Osteocyte (in vitro differentiated cells): ENCODE results near the gene IQUB. TPM values are rescaled to one million over a fixed set of nuclear protein-coding genes. Genes with fewer than 3 reads are reported as not detected.
"Not testable (repeated sequence)": the region's sequence is repeated elsewhere in the genome, so short reads cannot be mapped to it uniquely, and the experiment has no call there.

Experiments used
- DNase-seq: peaks from one replicate; pipeline ENCODE4 v3.0.0; 2021; ENCODE audit warnings: mixed read lengths; ENCODE audit not compliant: unreplicated experiment; ENCODE audit errors: extremely low spot score
- H3K27ac Mint-ChIP-seq: one replicate; pipeline ENCODE4 v1.8.0; 2021; ENCODE audit warnings: mild to moderate bottlenecking, mixed read lengths; ENCODE audit not compliant: unreplicated experiment
- H3K27me3 Mint-ChIP-seq: one replicate; pipeline ENCODE4 v1.8.0; 2021; ENCODE audit warnings: mixed read lengths; ENCODE audit not compliant: unreplicated experiment
- H3K36me3 Mint-ChIP-seq: one replicate; pipeline ENCODE4 v1.8.0; 2021; ENCODE audit warnings: mixed read lengths; ENCODE audit not compliant: unreplicated experiment
- H3K4me1 Mint-ChIP-seq: one replicate; pipeline ENCODE4 v1.8.0; 2021; ENCODE audit warnings: mixed read lengths; ENCODE audit not compliant: unreplicated experiment
- H3K4me3 Mint-ChIP-seq: one replicate; pipeline ENCODE4 v1.8.0; 2021; ENCODE audit warnings: mild to moderate bottlenecking, moderate library complexity, mixed read lengths; ENCODE audit not compliant: unreplicated experiment
- H3K9me3 Mint-ChIP-seq: one replicate; pipeline ENCODE4 v1.8.0; 2021; ENCODE audit warnings: mixed read lengths; ENCODE audit not compliant: unreplicated experiment
- total RNA-seq: library from RNA; stranded (reverse); gene quantifications from 2 replicates; pipeline ENCODE4 v1.2.1, GENCODE V29; 2021
- TF ChIP-seq, protein P1 (sequence below): fragments of 200-600 bp; sonication (generic); IDR thresholded peaks from 2 replicates; pipeline ENCODE4 v1.5.0; 2021; ENCODE audit warnings: antibody characterized with exemption, mild to moderate bottlenecking, moderate library complexity

The IQUB gene
- total RNA-seq, 1 donor from 2014 or later, result 0.32 TPM

DNA sequence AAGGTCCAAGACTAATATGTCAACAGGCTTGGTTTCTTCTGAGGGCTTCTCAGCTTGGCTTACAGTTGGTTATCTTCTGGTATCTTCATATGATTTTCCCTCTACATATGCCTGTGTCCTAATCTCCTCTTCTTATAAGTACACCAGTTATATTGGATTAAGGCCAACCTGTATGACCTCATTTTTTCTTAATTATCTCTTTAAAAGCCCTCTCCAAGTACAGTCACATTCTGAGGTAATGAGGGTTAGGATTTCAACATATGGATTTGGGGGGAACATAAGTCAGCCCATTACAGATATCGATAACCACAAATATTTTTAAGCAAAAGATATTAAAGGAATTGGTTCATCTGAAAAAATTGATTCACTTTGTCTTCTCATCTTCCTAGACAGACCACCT is 49.2 kb downstream of the IQUB start:
- H3K9me3 Mint-ChIP-seq, result peaks cover 3% of the 10 kb centered on the region
- H3K36me3 Mint-ChIP-seq, result no peaks in the 10 kb centered on the region
- H3K4me1 Mint-ChIP-seq, result no peaks in the 10 kb centered on the region
- no peak for DNase-seq
- H3K27me3 Mint-ChIP-seq, result peaks cover 26% of the 10 kb centered on the region
- TF ChIP-seq, protein P1, sequence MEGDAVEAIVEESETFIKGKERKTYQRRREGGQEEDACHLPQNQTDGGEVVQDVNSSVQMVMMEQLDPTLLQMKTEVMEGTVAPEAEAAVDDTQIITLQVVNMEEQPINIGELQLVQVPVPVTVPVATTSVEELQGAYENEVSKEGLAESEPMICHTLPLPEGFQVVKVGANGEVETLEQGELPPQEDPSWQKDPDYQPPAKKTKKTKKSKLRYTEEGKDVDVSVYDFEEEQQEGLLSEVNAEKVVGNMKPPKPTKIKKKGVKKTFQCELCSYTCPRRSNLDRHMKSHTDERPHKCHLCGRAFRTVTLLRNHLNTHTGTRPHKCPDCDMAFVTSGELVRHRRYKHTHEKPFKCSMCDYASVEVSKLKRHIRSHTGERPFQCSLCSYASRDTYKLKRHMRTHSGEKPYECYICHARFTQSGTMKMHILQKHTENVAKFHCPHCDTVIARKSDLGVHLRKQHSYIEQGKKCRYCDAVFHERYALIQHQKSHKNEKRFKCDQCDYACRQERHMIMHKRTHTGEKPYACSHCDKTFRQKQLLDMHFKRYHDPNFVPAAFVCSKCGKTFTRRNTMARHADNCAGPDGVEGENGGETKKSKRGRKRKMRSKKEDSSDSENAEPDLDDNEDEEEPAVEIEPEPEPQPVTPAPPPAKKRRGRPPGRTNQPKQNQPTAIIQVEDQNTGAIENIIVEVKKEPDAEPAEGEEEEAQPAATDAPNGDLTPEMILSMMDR, result no peak
- no peak overlapping the region for H3K27ac Mint-ChIP-seq
- H3K4me3 Mint-ChIP-seq, result no peak overlapping the region

DNA sequence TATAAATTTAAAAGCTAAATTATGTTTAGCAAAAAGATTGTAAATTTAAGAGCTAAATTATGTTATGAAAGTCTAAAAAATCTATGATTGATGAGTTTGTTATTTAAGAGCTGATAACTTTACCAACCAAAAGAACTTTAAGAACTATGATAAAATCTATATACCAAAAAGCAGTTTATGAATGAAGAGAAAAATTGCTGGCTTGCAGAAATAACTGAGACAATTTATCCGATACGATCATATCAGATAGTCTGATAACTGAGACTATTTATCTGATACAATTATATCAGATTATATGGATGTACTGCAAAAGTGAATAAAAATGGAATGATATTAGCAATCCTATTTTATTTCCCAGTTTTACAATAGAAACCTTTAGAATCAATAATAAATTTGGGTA is 50.2 kb downstream of the IQUB start:
- Mint-ChIP-seq H3K9me3 (no peaks in the 10 kb centered on the region), H3K4me1 (no peaks in the 10 kb centered on the region), H3K27me3 (peaks cover 27% of the 10 kb centered on the region), H3K27ac (no peak overlapping the region), H3K36me3 (no peaks in the 10 kb centered on the region), H3K4me3 (no peak overlapping the region)
- TF ChIP-seq, protein P1, result no peak
- DNase-seq, result no peak

DNA sequence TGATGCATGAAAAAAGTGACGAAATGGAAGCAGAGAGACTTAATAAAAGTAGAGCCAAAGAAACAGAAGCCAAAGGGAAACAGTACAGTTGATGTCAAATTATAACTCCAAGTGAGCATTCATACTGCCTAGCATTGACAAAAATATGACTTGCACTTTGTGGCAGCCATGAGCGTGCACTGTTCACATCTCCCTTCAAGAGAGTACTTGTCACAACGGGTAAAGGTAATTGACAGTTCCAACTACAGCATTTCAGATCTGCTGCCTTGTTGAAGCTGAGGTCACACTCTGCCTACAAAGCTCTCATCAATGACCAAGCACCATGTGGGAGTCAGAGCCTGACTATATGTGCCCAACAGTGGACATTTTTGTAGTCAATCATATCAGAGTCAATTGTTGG is 54.3 kb downstream of the IQUB start:
- Mint-ChIP-seq H3K4me3 (no peak overlapping the region), H3K4me1 (no peaks in the 10 kb centered on the region), H3K27ac (no peak overlapping the region), H3K27me3 (peaks cover 22% of the 10 kb centered on the region), H3K36me3 (no peaks in the 10 kb centered on the region), H3K9me3 (peaks cover 4% of the 10 kb centered on the region)
- no peak for DNase-seq
- TF ChIP-seq, protein P1, result no peak

DNA sequence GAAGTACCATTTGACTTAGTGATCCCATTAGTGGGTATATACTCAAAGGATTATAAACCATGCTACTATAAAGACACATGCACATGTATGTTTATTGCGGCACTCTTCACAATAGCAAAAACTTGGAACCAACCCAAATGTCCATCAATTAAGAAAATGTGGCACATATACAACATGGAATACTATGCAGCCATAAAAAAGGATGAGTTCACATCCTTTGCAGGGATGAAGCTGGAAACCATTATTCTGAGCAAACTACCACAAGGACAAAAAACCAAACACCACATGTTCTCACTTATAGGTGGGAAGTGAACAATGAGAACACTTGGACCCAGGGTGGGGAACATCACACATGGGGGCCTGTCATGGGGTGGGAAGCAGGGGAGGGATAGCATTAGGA is 56.3 kb downstream of the IQUB start:
- H3K36me3 Mint-ChIP-seq, H3K9me3 Mint-ChIP-seq, H3K27ac Mint-ChIP-seq, H3K4me1 Mint-ChIP-seq, H3K4me3 Mint-ChIP-seq, DNase-seq: not testable (repeated sequence)
- peaks cover 22% of the 10 kb centered on the region for H3K27me3 Mint-ChIP-seq

DNA sequence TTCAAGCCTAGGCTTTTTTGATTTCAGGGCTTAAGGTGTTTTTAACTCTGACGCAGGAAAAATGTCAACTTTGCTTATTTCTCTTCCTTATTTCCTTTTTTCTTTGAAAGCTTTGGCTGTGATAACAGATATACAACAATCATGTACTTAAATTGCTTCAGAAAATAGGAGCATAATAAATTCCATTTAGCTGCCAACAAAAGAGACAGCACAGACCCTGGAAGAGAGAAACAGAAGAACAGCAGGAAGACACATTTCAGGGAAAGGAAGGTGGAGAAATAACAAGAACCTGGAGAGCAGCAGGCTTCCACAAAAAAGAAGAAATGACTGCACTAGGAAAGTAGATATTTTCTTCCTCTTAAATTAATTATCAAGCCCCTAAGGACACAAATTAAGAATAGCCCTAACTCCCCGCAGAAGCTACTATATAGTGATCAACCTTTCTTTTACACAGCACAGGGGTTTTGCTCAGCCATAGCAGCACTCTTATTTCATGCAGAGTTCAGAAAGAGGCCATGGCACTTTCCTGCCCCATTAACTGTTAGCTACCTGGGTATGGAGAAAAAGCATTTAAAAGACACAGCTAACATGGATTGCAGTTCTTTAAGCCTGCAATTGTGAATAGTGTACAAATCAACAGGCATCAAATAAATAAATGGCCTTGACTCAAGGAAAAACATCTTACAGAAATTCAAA is 61.5 kb downstream of the IQUB start:
- peaks cover 8% of the 10 kb centered on the region for H3K27me3 Mint-ChIP-seq

More for the DNA sequence above, 61.5 kb downstream of the IQUB start:
- H3K4me3 Mint-ChIP-seq, result no peak overlapping the region
- H3K9me3 Mint-ChIP-seq, result peaks cover 4% of the 10 kb centered on the region
- no peaks in the 10 kb centered on the region for H3K4me1 Mint-ChIP-seq
- DNase-seq, result no peak
- no peak overlapping the region for H3K27ac Mint-ChIP-seq
- TF ChIP-seq, protein P1, result no peak
- no peaks in the 10 kb centered on the region for H3K36me3 Mint-ChIP-seq
